ENCODE data around the gene TREML4. TPM values are rescaled to one million over a fixed set of nuclear protein-coding genes. Genes with fewer than 3 reads are reported as not detected.

TREML4 gene
- total RNA-seq, 1 experiment from 2014 or later, result not detected

DNA sequence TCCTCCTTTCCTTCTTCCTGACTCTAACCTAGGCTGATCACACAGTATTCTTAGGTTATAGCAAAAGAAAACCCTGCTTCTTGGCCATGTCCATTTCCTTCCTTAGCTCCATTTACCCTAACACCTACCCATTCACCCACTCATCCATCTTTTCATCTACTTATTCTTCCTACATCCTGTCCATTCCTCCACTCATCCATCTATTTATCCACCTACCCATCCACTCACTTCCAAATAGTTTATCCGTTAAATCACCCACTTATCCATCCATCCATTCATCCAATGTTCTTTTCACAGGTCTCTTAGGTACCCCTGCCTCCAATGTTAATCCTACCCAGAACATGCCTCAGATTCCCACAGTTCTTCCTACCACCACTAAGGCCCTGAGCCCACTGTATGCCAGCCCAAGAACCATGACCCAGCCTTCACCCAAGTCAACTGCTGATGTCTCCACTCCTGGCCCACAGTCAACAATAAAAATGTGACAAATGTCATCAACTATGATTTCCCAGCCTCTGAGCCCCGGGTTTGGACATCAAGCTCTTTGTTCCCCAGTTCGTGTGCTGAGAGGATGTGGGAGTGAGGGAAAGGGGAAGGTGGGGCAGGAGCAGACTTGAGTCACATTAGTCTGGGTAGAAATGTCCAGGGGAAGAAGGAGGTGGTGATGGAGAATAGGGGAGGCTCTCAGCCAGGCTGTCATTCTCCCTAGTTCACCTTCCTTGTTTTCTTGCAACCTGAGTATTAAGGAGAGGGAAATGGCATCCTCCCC lies 24.4 kb downstream of the TREML4 start:
- H3K9me2 ChIP-seq (ENCODE audit: insufficient read depth), result no peaks in the 10 kb centered on the region
- H3K9ac ChIP-seq (ENCODE audit: low read length), result no peak overlapping the region
- POLR2A ChIA-PET, result no interaction called here
- TF ChIP-seq JUND (IDR thresholded peaks at IDR 0.05), result no peak
- no peak for TF ChIP-seq EZH2phosphoT487 (IDR thresholded peaks at IDR 0.05; ENCODE audit: borderline replicate concordance)
- no peak for TF ChIP-seq ZNF274 (IDR thresholded peaks at IDR 0.05; ENCODE audit: low read depth, low read length)
- no peak for TF ChIP-seq RAD21 (IDR thresholded peaks at IDR 0.05; ENCODE audit: low read depth)
- TF ChIP-seq, protein P1, sequence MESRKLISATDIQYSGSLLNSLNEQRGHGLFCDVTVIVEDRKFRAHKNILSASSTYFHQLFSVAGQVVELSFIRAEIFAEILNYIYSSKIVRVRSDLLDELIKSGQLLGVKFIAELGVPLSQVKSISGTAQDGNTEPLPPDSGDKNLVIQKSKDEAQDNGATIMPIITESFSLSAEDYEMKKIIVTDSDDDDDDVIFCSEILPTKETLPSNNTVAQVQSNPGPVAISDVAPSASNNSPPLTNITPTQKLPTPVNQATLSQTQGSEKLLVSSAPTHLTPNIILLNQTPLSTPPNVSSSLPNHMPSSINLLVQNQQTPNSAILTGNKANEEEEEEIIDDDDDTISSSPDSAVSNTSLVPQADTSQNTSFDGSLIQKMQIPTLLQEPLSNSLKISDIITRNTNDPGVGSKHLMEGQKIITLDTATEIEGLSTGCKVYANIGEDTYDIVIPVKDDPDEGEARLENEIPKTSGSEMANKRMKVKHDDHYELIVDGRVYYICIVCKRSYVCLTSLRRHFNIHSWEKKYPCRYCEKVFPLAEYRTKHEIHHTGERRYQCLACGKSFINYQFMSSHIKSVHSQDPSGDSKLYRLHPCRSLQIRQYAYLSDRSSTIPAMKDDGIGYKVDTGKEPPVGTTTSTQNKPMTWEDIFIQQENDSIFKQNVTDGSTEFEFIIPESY (IDR thresholded peaks at IDR 0.05; ENCODE audit: extremely low read depth, insufficient replicate concordance, low read length), result no peak
- no peak for TF ChIP-seq SP1 (IDR thresholded peaks at IDR 0.05; ENCODE audit: low read depth)
- no peak for TF ChIP-seq POLR2A (IDR thresholded peaks at IDR 0.05; ENCODE audit: borderline replicate concordance, extremely low read depth, insufficient read depth, insufficient read length)
- no peak for TF ChIP-seq EGR1 (IDR thresholded peaks at IDR 0.05; ENCODE audit: low read depth)
- no peak for TF ChIP-seq POLR2AphosphoS5 (IDR thresholded peaks at IDR 0.05; ENCODE audit: low read depth, low read length)
- no peak for TF ChIP-seq YY1 (IDR thresholded peaks at IDR 0.05; ENCODE audit: extremely low read depth, insufficient replicate concordance, low read depth, low read length)
- TF ChIP-seq, protein P2, sequence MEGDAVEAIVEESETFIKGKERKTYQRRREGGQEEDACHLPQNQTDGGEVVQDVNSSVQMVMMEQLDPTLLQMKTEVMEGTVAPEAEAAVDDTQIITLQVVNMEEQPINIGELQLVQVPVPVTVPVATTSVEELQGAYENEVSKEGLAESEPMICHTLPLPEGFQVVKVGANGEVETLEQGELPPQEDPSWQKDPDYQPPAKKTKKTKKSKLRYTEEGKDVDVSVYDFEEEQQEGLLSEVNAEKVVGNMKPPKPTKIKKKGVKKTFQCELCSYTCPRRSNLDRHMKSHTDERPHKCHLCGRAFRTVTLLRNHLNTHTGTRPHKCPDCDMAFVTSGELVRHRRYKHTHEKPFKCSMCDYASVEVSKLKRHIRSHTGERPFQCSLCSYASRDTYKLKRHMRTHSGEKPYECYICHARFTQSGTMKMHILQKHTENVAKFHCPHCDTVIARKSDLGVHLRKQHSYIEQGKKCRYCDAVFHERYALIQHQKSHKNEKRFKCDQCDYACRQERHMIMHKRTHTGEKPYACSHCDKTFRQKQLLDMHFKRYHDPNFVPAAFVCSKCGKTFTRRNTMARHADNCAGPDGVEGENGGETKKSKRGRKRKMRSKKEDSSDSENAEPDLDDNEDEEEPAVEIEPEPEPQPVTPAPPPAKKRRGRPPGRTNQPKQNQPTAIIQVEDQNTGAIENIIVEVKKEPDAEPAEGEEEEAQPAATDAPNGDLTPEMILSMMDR (IDR thresholded peaks at IDR 0.05 in 2 of 3, conservative IDR thresholded peaks at IDR 0.05 in 1 of 3; ENCODE audit: borderline replicate concordance in 1 of 3, insufficient read depth in 1 of 3, low read depth in 2 of 3, low read length in 2 of 3), result no peak
- DNase-seq (ENCODE audit: low read depth, low spot score) (no peak), ATAC-seq (no peak)
- no peaks in the 10 kb centered on the region for H3K36me3 ChIP-seq (ENCODE audit: control insufficient read depth in 1 of 2, insufficient read depth in 2 of 2, low read length in 2 of 2)
- H3K9me3 ChIP-seq (ENCODE audit: control insufficient read depth in 1 of 2, insufficient read depth in 1 of 2, low read depth in 1 of 2, low read length in 2 of 2), result no peaks in the 10 kb centered on the region
- no peak overlapping the region for H3K4me2 ChIP-seq (ENCODE audit: low read length)
- no peaks in the 10 kb centered on the region for H4K20me1 ChIP-seq (ENCODE audit: insufficient read depth)
- H3K27me3 ChIP-seq (ENCODE audit: insufficient read depth, low read length), result peaks cover 22% of the 10 kb centered on the region
- H3K79me2 ChIP-seq (ENCODE audit: insufficient read depth, low read length), result no peaks in the 10 kb centered on the region
- RAD21 ChIA-PET (ENCODE audit: low non-redundant PET in 1 of 2, low total read pairs in 2 of 2, uncharacterized antibody in 2 of 2, unreplicated experiment in 2 of 2), result no interaction called here
- H2AFZ ChIP-seq (ENCODE audit: low read depth, low read length, poor library complexity, severe bottlenecking), result no peak overlapping the region
- no peak overlapping the region for H3K4me3 ChIP-seq (replicated peaks in 1 of 2; ENCODE audit: low read depth in 1 of 2, low read length in 2 of 2)
- no TSS peak for BruUV-seq (replicated peaks)
- intact Hi-C loops (cut with micrococcal nuclease), result no loop called here
- H3K27ac ChIP-seq (ENCODE audit: low read depth, low read length), result no peak overlapping the region
- H3K4me1 ChIP-seq (ENCODE audit: control insufficient read depth in 1 of 2, insufficient read depth in 2 of 2, low read length in 2 of 2), result peaks cover 5 to 8% of the 10 kb centered on the region in 2 experiments; a peak in 2 of 4 replicates
- CTCF ChIA-PET, result no interaction called here
